ENCODE data around the gene ARL16. TPM values are rescaled to one million over a fixed set of nuclear protein-coding genes. Genes with fewer than 3 reads are reported as not detected.

ARL16 gene
- polyA plus RNA-seq, 1 of the 3 experiments (the other 2 are of a cell fraction) = 148 TPM

DNA sequence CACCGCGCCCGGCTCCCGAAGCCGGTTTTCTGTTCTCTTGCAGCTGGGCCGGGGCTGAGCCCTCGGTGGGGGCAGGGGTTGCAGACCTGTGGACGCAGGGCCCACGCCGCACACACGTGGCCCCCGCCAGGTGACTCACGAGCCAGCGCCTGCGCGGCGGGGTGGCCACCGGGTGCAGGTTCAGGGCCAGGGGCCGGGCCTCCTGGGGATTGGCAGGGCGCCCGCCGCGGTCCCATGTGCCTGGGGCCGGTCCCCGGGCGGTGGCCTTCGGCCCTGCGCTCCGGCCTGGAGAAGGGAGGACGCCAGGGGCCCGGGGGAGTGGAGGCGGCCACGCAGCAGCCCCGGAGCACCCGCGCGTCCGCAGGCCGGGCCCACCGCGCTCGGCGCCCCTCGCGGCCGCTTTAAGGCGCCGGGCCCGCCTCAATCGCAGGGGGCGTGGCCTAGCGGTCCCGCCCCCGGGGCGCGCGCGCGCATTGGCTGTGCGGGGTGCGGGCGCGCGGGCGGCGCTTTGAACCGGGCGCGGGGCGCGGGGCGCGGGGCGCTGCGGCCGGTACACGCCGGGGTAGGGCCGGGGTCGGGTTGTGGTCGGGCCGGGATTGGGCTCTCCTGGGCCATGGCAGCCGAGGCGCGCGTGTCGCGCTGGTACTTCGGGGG is 28.3 kb upstream of the ARL16 start, which contains the start of gene SLC25A10 (continued):
- TF ChIP-seq, protein P1, sequence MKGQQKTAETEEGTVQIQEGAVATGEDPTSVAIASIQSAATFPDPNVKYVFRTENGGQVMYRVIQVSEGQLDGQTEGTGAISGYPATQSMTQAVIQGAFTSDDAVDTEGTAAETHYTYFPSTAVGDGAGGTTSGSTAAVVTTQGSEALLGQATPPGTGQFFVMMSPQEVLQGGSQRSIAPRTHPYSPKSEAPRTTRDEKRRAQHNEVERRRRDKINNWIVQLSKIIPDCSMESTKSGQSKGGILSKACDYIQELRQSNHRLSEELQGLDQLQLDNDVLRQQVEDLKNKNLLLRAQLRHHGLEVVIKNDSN (IDR thresholded peaks at IDR 0.05; ENCODE audit: borderline replicate concordance, low read depth) = peak; percentile 85

DNA sequence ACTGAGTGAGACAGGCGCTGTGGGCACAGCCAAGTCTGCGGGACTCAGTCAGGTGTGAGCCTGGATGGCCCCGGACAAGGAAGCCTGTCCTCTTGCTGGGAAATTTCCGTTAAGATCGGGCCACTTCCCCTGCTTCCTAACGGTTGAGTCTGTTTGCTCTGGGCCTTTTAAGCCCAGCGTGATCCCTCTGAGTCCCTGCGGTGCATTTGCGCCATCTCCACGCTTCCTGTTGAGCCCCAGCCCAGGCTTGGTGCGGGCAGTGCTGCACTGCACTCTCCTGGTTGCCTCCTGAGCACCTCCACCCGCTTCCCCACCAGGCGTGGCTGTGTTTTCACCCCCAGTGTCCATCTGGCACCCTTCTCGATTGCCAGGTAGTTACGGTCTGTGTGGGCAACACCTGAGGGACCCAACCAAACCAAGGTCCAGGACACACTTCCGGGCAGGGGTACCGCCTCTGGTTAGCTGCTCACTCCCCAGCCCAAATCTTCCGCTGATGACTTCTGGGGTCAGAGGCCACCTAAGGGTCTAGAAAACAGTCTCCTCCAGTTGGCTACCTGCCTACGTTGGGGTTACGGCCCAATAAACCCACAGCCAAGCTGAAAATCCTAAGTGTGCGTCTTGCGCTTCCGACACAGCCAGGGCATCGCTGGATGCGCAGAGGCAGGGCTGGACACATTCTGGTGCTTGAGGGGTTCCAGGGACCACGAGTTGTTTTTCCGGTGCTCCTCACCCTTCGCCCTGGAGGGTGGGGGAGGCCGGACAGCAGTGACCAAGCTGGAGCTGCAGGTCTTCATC is 27.1 kb upstream of the ARL16 start:
- peak overlapping the region; percentile 36 to 83; a peak in 2 of 4 replicates for H3K27ac ChIP-seq (ENCODE audit: low read depth in 2 of 2, low read length in 1 of 2)
- DNase-seq = no peak
- H3K4me1 ChIP-seq (ENCODE audit: control insufficient read depth in 1 of 2, insufficient read depth in 2 of 2, low read depth in 1 of 2, low read length in 1 of 2) = peaks cover 22 to 33% of the 10 kb centered on the region in 2 experiments; a peak in 3 of 4 replicates
- no peak overlapping the region for H2AFZ ChIP-seq (ENCODE audit: low read depth)
- H3K9ac ChIP-seq = peak overlapping the region; percentile 69; the same call in 1 of the 2 replicates
- 68% methylated on average over 26 of the region's 29 CpGs for WGBS (ENCODE audit: low lambda C conversion rate)
- H4K20me1 ChIP-seq (ENCODE audit: insufficient read depth) = no peaks in the 10 kb centered on the region
- peak overlapping the region; percentile 73 to 80; a peak in 1 of 4 replicates for H3K4me3 ChIP-seq (ENCODE audit: low read depth in 2 of 2, low read length in 1 of 2)
- peak overlapping the region; percentile 89 for H3K4me2 ChIP-seq
- CTCF ChIA-PET = interaction anchor here (0.6 to 2.6 kb wide), 7 partner anchors 25 to 458 kb away, joined by 3 to 12 read pairs (median 4); partner anchors contain the start of genes ARL16 and HGS
- no peaks in the 10 kb centered on the region for H3K9me2 ChIP-seq
- H3K9me3 ChIP-seq = no peaks in the 10 kb centered on the region
- no peaks in the 10 kb centered on the region for H3K27me3 ChIP-seq (ENCODE audit: insufficient read depth)
- H3F3A ChIP-seq (replicated peaks; ENCODE audit: insufficient read depth) = peaks cover 34% of the 10 kb centered on the region
- peaks cover 16 to 29% of the 10 kb centered on the region in 2 experiments for H3K36me3 ChIP-seq (replicated peaks in 1 of 2; ENCODE audit: control insufficient read depth in 1 of 2, insufficient read depth in 2 of 2, low read length in 1 of 2)
- peaks cover 31% of the 10 kb centered on the region; the same call in 1 of the 2 replicates for H3K79me2 ChIP-seq (ENCODE audit: insufficient read depth)
- TF ChIP-seq, protein P1 (IDR thresholded peaks at IDR 0.05; ENCODE audit: borderline replicate concordance, low read depth) = no peak
- TF ChIP-seq, protein P2, sequence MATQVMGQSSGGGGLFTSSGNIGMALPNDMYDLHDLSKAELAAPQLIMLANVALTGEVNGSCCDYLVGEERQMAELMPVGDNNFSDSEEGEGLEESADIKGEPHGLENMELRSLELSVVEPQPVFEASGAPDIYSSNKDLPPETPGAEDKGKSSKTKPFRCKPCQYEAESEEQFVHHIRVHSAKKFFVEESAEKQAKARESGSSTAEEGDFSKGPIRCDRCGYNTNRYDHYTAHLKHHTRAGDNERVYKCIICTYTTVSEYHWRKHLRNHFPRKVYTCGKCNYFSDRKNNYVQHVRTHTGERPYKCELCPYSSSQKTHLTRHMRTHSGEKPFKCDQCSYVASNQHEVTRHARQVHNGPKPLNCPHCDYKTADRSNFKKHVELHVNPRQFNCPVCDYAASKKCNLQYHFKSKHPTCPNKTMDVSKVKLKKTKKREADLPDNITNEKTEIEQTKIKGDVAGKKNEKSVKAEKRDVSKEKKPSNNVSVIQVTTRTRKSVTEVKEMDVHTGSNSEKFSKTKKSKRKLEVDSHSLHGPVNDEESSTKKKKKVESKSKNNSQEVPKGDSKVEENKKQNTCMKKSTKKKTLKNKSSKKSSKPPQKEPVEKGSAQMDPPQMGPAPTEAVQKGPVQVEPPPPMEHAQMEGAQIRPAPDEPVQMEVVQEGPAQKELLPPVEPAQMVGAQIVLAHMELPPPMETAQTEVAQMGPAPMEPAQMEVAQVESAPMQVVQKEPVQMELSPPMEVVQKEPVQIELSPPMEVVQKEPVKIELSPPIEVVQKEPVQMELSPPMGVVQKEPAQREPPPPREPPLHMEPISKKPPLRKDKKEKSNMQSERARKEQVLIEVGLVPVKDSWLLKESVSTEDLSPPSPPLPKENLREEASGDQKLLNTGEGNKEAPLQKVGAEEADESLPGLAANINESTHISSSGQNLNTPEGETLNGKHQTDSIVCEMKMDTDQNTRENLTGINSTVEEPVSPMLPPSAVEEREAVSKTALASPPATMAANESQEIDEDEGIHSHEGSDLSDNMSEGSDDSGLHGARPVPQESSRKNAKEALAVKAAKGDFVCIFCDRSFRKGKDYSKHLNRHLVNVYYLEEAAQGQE (IDR thresholded peaks at IDR 0.05; ENCODE audit: low read depth, low read length) = no peak
- TF ChIP-seq, protein P3, sequence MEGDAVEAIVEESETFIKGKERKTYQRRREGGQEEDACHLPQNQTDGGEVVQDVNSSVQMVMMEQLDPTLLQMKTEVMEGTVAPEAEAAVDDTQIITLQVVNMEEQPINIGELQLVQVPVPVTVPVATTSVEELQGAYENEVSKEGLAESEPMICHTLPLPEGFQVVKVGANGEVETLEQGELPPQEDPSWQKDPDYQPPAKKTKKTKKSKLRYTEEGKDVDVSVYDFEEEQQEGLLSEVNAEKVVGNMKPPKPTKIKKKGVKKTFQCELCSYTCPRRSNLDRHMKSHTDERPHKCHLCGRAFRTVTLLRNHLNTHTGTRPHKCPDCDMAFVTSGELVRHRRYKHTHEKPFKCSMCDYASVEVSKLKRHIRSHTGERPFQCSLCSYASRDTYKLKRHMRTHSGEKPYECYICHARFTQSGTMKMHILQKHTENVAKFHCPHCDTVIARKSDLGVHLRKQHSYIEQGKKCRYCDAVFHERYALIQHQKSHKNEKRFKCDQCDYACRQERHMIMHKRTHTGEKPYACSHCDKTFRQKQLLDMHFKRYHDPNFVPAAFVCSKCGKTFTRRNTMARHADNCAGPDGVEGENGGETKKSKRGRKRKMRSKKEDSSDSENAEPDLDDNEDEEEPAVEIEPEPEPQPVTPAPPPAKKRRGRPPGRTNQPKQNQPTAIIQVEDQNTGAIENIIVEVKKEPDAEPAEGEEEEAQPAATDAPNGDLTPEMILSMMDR (IDR thresholded peaks at IDR 0.05) = no peak
- TF ChIP-seq NFIC (IDR thresholded peaks at IDR 0.05; ENCODE audit: borderline replicate concordance) (no peak), ELF1 (IDR thresholded peaks at IDR 0.05) (no peak), RCOR1 (IDR thresholded peaks at IDR 0.05; ENCODE audit: low read length) (no peak), POLR2AphosphoS5 (IDR thresholded peaks at IDR 0.05; ENCODE audit: low read depth, low read length) (no peak), JUND (IDR thresholded peaks at IDR 0.05) (no peak), RFX5 (IDR thresholded peaks at IDR 0.05; ENCODE audit: low read length) (no peak), FOXM1 (IDR thresholded peaks at IDR 0.05; ENCODE audit: low read depth) (no peak), TAF1 (IDR thresholded peaks at IDR 0.05; ENCODE audit: borderline replicate concordance, low read depth, low read length) (no peak)
- TF ChIP-seq, protein P4, sequence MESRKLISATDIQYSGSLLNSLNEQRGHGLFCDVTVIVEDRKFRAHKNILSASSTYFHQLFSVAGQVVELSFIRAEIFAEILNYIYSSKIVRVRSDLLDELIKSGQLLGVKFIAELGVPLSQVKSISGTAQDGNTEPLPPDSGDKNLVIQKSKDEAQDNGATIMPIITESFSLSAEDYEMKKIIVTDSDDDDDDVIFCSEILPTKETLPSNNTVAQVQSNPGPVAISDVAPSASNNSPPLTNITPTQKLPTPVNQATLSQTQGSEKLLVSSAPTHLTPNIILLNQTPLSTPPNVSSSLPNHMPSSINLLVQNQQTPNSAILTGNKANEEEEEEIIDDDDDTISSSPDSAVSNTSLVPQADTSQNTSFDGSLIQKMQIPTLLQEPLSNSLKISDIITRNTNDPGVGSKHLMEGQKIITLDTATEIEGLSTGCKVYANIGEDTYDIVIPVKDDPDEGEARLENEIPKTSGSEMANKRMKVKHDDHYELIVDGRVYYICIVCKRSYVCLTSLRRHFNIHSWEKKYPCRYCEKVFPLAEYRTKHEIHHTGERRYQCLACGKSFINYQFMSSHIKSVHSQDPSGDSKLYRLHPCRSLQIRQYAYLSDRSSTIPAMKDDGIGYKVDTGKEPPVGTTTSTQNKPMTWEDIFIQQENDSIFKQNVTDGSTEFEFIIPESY (IDR thresholded peaks at IDR 0.05; ENCODE audit: borderline replicate concordance, low read depth) = no peak
- TF ChIP-seq, protein P5, sequence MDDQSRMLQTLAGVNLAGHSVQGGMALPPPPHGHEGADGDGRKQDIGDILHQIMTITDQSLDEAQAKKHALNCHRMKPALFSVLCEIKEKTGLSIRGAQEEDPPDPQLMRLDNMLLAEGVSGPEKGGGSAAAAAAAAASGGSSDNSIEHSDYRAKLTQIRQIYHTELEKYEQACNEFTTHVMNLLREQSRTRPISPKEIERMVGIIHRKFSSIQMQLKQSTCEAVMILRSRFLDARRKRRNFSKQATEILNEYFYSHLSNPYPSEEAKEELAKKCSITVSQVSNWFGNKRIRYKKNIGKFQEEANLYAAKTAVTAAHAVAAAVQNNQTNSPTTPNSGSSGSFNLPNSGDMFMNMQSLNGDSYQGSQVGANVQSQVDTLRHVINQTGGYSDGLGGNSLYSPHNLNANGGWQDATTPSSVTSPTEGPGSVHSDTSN (IDR thresholded peaks at IDR 0.05) = no peak
- TF ChIP-seq, protein P6, sequence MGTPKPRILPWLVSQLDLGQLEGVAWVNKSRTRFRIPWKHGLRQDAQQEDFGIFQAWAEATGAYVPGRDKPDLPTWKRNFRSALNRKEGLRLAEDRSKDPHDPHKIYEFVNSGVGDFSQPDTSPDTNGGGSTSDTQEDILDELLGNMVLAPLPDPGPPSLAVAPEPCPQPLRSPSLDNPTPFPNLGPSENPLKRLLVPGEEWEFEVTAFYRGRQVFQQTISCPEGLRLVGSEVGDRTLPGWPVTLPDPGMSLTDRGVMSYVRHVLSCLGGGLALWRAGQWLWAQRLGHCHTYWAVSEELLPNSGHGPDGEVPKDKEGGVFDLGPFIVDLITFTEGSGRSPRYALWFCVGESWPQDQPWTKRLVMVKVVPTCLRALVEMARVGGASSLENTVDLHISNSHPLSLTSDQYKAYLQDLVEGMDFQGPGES (IDR thresholded peaks at IDR 0.05; ENCODE audit: low read depth, low read length) = no peak
- POLR2A ChIA-PET = interaction anchor here (0.5 to 1.2 kb wide), 5 partner anchors 8 to 45 kb away, joined by 3 to 9 read pairs (median 3); partner anchors contain the start of genes ARL16, CCDC137, HGS and MRPL12
